Brain microvascular endothelial cell (primary cell): ENCODE results near the gene KCNQ5.

ENCODE experiments used
- DNase-seq: peaks from one replicate; pipeline ENCODE4 v3.0.0-alpha.2; 2020
- H3K27ac ChIP-seq: fragments of 250-450 bp; sonication (Bioruptor Pico); 2 replicates; pipeline ENCODE4 v1.5.1; 2020; ENCODE audit warnings: mild to moderate bottlenecking, moderate library complexity
- H3K27me3 ChIP-seq: fragments of 250-450 bp; sonication (Bioruptor Pico); replicated peaks from 2 replicates; pipeline ENCODE4 v1.5.1; 2020; ENCODE audit warnings: mild to moderate bottlenecking
- H3K36me3 ChIP-seq: fragments of 250-450 bp; sonication (Bioruptor Pico); replicated peaks from 2 replicates; pipeline ENCODE4 v1.5.1; 2020; ENCODE audit warnings: mild to moderate bottlenecking
- H3K4me3 ChIP-seq: 2 replicates; pipeline ENCODE4 v1.5.1; 2011; ENCODE audit warnings: low read depth, mild to moderate bottlenecking, control low read depth, low read length, moderate library complexity
- in situ Hi-C: cut with HindIII; loops from 2 replicates; pipeline ENCODE4 v1.10.0; 2017; ENCODE audit warnings: low sequenced_read_pairs, low pct_ligation_motif_present
- TF ChIP-seq, protein P1 (sequence below): IDR thresholded peaks from 2 replicates; pipeline ENCODE4 v1.5.1; 2011; ENCODE audit warnings: low read depth, mild to moderate bottlenecking, moderate library complexity, low read length, control low read depth, inconsistent platforms; ENCODE audit errors: missing control alignments

KCNQ5 gene

DNA sequence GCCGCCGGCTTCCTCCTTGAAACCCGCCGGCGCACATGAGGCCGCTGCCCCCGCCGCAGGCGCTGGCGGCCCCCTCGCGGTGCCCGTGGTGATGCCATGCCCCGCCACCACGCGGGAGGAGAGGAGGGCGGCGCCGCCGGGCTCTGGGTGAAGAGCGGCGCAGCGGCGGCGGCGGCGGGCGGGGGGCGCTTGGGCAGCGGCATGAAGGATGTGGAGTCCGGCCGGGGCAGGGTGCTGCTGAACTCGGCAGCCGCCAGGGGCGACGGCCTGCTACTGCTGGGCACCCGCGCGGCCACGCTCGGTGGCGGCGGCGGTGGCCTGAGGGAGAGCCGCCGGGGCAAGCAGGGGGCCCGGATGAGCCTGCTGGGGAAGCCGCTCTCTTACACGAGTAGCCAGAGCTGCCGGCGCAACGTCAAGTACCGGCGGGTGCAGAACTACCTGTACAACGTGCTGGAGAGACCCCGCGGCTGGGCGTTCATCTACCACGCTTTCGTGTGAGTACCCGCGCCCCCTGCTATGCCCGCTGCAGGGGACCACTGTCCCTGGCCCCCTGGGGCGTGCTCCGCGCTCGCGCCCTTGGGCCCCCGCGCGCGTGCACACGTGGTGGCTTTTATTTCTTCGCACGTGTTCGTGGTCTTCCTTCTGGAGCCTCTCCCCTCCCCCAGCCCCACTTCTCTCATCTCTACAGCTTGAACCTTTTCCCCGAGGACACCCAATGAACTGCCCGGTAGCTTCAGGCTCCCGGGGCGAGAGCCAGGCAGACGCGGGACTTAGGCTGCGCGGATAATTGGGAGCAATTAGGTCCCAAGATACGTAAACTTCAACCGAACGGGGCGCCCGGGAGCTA, 453 bp downstream of the KCNQ5 start:
- H3K27me3 ChIP-seq: no peaks in the 10 kb centered on the region
- H3K27ac ChIP-seq: no peak overlapping the region
- H3K4me3 ChIP-seq: peak overlapping the region; percentile 67
- in situ Hi-C loops: no loop called here
- no peak for DNase-seq
- TF ChIP-seq, protein P1, sequence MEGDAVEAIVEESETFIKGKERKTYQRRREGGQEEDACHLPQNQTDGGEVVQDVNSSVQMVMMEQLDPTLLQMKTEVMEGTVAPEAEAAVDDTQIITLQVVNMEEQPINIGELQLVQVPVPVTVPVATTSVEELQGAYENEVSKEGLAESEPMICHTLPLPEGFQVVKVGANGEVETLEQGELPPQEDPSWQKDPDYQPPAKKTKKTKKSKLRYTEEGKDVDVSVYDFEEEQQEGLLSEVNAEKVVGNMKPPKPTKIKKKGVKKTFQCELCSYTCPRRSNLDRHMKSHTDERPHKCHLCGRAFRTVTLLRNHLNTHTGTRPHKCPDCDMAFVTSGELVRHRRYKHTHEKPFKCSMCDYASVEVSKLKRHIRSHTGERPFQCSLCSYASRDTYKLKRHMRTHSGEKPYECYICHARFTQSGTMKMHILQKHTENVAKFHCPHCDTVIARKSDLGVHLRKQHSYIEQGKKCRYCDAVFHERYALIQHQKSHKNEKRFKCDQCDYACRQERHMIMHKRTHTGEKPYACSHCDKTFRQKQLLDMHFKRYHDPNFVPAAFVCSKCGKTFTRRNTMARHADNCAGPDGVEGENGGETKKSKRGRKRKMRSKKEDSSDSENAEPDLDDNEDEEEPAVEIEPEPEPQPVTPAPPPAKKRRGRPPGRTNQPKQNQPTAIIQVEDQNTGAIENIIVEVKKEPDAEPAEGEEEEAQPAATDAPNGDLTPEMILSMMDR: peak; percentile 33
- H3K36me3 ChIP-seq: no peaks in the 10 kb centered on the region

- Histone ChIP-seq H3K27me3 (no peaks in the 10 kb centered on the region), H3K4me3 (no peak overlapping the region), H3K27ac (no peak overlapping the region)
Measured at GRCh38 chr6:72623808-72624207, 1.9 kb downstream of the KCNQ5 start.

DNA sequence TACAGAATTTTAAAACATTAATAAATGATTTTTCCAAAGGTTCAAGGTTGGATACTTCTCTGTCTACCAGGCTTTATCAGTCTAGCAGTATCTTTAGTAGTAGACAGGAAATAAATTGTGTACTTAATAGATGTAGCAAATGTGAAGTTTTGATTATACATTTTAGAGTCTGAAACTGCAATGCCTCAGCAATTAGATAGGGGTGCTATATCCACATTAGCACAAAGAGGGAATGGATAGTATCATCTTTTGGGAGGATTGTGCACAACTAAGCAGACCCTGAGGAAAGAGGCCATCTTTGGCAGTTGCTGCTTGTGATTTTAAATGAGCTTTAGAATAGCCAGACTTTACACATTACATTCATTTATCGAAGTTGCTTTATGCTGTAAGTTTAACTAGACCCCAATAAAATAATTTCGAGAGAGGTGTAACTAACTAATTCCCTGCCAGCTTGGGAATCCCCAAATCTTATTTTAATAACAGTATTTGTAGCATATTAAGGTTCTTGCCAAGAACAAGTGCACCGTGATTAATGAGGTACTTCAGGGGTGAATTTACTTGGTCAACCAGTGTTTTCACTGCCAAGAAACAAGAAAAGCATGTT, 2.8 kb downstream of the KCNQ5 start:
- H3K27ac ChIP-seq: no peak overlapping the region
- no peaks in the 10 kb centered on the region for H3K36me3 ChIP-seq
- in situ Hi-C loops: no loop called here
- TF ChIP-seq, protein P1: peak; percentile 68
- no peak overlapping the region for H3K4me3 ChIP-seq
- DNase-seq: no peak
- H3K27me3 ChIP-seq: no peaks in the 10 kb centered on the region

More at GRCh38 chr6:72623808-72624207, 1.9 kb downstream of the KCNQ5 start:
- in situ Hi-C loops: no loop called here
- TF ChIP-seq, protein P1: no peak
- no peaks in the 10 kb centered on the region for H3K36me3 ChIP-seq
- no peak for DNase-seq

GRCh38 chr6:72626126-72626525, 4.3 kb downstream of the KCNQ5 start:
- TF ChIP-seq, protein P1: no peak
- DNase-seq: no peak
- Histone ChIP-seq H3K36me3 (no peaks in the 10 kb centered on the region), H3K27me3 (no peaks in the 10 kb centered on the region), H3K27ac (no peak overlapping the region), H3K4me3 (no peak overlapping the region)
- in situ Hi-C loops: no loop called here

- no peaks in the 10 kb centered on the region for H3K27me3 ChIP-seq
- H3K27ac ChIP-seq: no peak overlapping the region
- in situ Hi-C loops: no loop called here
- H3K36me3 ChIP-seq: no peaks in the 10 kb centered on the region
- TF ChIP-seq, protein P1: no peak
- no peak for DNase-seq
- H3K4me3 ChIP-seq: no peak overlapping the region
Measured at GRCh38 chr6:72627539-72627938, 5.7 kb downstream of the KCNQ5 start.
